HG03521 (cell line): ENCODE data around the gene SLC29A1.
"Not testable (repeated sequence)": the region's sequence is repeated elsewhere in the genome, so short reads cannot be mapped to it uniquely, and the experiment has no call there.

Experiments
- ATAC-seq: cut with Tn5 transposase; IDR thresholded peaks from one replicate; pipeline ENCODE4 v1.9.1; 2021; ENCODE audit warnings: mild to moderate bottlenecking, moderate library complexity; ENCODE audit not compliant: unreplicated experiment

The SLC29A1 gene

GRCh38 chr6:44193307-44193910 lies 30.0 kb upstream of the SLC29A1 start:
- ATAC-seq, result no peak

DNA sequence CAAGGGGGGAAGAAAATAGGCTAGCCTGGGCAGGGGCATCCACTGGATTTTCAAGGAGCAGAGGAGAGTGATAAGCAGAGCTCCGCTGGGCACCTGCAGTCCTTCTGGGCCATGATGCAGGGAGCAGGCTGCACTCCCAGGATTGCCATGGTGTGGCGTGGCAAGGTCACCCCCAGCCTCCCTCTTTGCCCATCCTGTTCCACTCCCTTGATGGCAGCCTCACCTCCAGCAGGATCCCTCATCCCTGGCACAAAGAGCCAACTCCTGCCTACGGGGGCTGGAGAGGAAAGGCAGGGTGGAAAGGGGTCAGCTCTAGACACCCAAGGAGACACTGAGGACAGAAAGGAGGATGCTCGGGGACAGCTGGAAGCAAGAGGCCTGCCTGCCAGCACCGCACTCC lies 29.1 kb upstream of the SLC29A1 start:
- ATAC-seq, result no peak

DNA sequence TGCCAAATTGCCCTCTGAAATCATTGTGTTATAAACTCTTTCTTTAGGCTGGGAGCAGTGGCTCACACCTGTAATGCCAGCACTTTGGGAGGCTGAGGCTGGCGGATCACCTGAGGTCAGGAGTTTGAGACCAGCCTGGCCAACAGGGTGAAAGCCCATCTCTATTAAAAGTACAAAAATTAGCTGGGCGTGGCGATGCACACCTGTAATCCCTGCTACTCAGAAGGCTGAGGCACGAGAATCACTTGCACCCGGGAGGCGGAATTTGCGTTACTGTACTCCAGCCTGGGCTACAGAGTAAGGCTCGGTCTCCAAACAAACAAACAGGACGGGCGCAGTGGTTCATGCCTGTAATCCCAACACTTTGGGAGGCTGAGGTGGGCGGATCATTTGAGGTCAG lies 27.0 kb upstream of the SLC29A1 start:
- not testable (repeated sequence) for ATAC-seq

DNA sequence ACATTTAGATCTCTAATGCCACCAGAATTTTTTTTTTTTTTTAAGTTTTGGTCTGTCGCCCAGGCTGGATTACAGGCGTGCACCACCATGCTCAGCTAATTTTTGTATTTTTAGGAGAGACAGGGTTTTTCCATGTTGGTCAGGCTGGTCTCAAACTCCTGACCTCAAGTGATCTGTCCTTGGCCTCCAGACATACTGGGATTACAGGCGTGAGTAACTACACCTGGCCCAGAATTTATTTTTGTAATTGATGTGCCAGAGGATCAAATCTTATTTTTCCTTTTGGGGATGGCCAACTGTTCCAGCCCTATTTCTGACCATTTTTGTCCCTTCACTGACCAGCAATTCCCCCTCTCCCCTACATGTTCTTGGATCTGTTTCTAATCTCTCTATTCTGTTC lies 24.7 kb upstream of the SLC29A1 start:
- ATAC-seq, result no peak

DNA sequence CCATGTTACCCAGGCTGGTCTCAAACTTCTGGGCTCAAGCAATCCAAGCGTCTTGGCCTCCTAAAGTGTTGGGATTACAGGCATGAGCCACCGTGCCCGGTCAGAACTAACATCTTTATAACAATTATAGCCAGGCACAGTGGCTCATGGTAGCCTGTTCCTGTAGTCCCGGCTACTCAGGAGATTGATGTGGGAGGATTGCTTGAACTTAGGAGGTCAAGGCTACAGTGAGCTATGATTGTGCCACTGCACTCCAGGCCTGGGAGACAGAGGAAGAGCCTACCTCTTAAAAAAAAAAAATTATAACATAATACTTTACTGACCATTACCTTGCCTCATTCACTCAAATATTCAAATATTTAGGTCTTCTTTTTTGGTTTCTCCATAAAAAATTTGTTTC lies 23.5 kb upstream of the SLC29A1 start:
- no peak for ATAC-seq

DNA sequence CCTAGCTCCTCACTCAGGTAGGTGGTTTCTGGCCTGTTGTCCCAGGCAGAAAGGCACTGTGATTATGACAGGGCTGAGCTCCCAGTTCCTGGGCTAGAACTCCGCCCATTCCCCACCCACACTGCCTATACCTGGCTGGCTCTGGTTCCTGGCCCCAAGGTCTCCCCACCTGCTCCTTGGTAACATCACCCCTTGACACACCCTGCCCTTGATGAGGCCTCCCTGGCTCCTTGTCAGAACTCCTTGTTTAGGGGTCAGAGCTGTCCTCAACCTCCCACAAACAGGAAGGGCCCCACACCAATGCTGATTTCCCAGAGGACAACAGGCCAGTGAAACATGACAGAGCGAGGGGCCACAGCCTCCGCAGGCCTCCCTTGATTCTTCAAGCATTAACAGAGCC lies 22.2 kb upstream of the SLC29A1 start:
- no peak for ATAC-seq

- ATAC-seq, result no peak
Measured at GRCh38 chr6:44201638-44202303, 21.6 kb upstream of the SLC29A1 start.

- no peak for ATAC-seq
Measured at GRCh38 chr6:44202332-44202971, 20.9 kb upstream of the SLC29A1 start.

DNA sequence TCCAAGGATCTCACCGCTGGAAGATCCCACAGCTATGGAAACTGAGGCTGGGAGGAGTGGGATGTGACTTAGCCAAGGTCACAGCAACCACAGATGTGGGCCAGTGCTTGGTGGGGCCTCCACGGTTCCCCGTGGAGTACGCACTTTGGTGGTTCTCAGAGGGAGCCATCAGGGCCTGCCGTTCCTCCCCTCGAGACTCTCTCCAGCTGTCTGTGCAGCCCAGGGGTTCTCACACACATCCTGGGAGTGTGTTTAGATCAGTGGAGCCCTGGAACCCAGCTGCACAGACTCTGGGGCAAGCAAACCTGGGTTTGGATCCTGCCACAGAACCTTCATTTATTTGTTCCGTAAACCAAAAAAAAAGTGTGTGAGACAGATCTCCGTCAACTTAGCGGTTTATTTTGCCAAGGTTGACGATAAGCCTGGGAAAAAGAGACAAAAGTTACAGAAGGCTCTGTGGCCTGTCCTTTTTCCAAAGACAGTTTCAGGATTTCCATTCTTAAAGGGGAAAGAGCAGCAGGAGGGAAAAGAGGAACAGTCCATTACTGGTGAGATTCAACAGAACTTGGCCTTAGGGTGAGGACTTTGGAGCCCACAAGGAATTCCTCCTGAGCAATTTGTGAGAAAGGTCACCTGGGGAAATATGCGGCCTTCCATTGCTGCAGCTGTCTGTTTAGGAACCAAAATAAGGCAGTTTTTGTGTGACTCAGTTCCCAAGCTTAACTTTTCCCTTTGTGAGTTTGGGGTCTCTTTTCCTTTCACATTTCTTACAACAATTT lies 20.2 kb upstream of the SLC29A1 start:
- ATAC-seq, result no peak

DNA sequence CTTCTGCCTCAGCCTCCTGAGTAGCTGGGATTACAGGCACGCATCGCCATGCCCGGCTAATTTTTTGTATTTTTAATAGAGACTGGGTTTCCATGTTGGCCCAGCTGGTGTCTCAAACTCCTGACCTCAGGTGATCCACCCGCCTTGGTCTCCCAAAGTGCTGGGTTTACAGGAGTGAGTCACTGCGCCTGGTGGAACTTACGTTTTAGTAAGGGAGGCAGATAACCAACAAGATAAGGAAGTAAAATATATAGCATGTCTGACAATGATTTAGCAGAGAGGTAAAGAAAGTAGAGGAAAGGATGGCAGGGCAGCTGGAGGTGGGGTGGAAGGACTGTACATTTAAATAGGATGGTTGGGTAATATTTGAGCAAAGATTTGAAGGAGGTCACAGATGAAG lies 19.4 kb upstream of the SLC29A1 start:
- ATAC-seq, result no peak

DNA sequence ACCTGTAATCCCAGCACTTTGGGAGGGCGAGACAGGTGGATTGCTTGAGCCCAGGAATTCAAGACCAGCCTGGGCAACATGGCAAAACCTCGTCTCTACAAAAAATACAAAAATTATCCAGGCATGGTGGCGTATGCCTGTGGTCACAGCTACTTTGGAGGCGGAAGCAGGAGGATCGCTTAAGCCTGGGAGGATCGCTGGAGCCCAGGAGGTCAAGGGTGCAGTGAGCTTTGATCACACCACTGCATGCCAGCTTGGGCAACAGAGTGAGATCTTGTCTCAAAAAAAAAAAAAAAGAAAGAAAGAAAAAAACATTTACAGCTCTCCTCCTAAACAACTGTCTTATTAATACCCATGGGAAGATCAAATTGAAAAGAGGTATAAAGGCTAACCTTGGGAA lies 15.4 kb upstream of the SLC29A1 start:
- ATAC-seq, result no peak

GRCh38 chr6:44211284-44211683 lies 12.1 kb upstream of the SLC29A1 start:
- no peak for ATAC-seq

DNA sequence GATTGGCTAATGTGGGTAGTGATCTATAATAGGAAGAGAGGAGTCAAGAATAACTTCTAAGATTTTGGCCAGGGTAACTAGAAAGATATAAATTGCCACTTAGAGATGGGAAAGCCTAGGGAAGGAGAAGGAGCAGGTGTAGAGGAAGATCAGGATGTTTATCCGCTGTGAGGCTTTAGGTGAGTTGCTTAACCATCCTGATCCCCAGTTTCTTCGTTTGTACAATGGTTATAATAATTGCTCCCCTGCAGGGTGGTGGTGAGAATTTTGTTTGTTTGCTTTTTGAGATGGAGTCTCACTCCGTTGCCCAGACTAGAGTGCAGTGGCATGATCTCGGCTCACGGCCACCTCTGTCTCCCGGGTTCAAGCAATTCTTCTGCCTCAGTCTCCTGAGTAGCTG lies 9.1 kb upstream of the SLC29A1 start:
- no peak for ATAC-seq

GRCh38 chr6:44216677-44217331 lies 6.6 kb upstream of the SLC29A1 start, which contains the start of gene MYMX:
Gene MYMX, plus strand, starts transcription at chr6:44216926. Its CDS starts 546 bp downstream, at chr6:44217472.
- ATAC-seq, result no peak

DNA sequence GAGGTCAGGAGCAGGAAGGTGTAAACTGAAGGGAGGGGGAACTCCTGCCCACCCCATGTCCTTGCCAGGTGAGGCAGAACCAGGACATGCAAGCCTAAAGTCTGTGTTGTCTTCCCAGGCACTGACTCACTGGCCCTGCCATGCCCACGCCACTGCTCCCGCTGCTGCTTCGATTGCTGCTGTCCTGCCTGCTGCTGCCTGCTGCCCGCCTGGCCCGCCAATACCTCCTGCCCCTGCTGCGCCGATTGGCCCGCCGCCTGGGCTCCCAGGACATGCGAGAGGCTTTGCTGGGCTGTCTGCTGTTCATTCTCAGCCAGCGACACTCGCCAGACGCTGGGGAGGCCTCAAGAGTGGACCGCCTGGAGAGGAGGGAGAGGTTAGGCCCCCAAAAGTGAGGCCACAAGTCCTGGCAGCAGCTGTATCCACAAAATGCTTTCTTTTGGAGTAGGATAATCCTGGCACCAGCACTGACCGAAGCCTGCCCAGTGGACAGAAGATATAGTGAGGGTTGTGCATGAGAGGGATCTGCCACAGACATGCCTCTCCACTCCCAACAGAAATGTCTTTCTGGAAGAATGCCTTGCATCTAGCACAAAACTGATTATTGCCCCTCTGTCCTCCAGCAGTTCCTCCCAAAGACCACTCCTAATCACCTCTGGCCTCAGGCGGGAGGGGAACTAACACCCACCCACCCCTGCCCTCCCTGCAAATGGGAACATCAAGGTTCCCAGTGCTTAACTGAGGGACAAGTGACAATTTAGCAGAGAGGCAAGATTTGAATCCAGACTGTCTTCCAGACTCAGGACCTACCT lies 5.9 kb upstream of the SLC29A1 start:
- no peak for ATAC-seq

DNA sequence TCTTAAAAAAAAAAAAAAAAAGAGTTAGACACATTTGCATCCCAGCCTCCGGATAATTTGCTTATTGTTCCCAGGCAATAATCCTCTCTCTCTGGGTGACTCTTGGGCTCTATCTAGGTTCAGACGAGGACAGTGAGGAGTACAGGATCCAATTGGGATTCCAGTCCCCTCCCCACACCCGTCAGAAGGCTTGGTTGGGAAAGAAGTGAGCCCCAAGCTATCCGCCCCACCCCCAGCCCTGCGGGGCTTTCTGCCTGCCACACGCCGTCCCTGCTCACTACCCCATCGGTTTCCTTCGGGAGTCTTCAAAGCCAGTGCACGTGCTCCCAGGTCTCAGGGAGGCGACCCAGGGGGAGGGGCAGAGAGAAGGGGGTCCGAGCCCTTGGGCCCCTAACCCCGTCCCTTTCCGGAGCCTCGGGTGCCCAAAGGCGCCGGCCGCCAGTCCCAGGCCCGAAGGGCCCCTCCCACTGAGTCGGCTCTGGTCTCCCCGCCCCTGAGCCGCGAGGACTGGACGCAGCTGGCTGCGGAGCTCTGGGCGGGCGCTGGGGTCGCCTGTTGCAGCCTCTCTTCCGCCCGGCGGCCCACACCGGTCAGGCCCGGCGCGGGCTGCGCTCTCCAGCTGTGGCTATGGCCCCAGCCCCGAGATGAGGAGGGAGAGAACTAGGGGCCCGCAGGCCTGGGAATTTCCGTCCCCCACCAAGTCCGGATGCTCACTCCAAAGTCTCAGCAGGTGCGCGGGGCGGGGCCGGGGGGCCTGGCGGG lies 4.2 kb upstream of the SLC29A1 start:
- ATAC-seq, result peak; percentile 41

DNA sequence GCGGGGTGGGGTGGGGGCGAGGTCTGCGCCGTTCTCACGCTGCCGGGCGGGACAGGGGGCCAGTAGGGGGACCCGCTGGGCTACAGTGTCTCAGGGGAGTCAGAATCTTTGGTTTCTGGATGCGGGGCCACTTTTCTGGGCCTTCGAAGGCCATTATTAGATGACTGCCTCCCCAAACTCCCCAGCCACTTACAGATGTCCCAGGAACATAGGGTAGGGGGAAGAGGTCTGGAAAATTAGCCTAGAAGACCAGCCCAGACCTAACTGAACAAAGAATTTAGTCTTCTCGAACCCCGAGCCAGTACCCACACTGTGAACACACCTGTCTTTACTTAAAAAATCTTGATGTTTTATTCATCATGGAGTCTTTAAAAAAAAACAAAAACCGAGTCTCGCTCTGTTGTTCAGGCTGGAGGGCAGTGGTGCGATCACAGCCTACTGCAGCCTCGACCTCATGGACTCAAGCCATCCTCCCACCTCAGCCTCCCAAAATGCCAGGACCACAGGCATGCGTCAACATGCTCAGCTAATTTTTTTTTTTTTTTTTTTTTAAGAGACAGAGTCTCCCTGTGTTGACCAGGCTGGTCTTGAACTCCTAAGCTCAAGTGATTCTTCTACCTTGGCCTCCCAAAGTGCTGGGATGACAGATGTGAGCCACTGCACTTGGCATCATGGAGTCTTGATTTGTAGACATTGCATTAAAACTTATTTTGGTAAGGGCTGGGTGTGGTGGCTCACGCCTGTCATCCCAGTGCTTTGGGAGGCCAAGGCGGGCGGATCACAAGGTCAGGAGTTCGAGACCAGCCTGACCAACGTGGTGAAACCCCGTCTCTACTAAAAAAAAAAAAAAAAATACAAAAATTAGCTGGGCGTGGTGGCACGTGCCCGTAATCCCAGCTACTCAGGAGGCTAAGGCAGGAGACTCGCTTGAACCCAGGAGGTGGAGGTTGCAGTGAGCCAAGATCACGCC lies 3.3 kb upstream of the SLC29A1 start:
- ATAC-seq, result no peak

- no peak for ATAC-seq
Measured at GRCh38 chr6:44220913-44221290, 2.5 kb upstream of the SLC29A1 start.
